ENCODE results near the gene PALM3.

- TF ChIP-seq ELF4 (IDR thresholded peaks at IDR 0.05) (no peak), NFRKB (IDR thresholded peaks at IDR 0.05) (no peak), SP1 (IDR thresholded peaks at IDR 0.05) (no peak), SUZ12 (IDR thresholded peaks at IDR 0.05) (no peak)
These were observed 40.4 kb downstream of the PALM3 start for GRCh38 chr19:14021474-14021873.
